ENCODE measurements around the gene RINT1.

The RINT1 gene

DNA sequence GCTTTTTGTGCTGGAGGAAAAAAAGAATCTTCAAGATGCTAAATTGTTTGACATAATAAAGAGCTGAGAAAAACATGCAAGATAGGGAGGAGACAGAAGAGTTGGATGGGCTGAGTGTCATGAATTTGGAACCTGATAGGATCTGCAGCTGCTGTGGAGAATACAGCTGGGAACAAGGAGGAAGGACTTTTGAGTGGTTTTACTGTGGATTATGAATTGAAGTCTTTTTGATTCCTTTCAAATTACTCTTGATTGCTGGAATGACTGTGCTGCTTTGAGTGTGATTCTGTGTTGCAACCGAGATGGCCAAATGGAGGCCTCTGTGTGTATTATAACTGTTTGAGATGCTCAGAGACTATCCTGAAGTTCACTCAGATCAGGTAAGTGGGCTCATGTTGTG is 45.2 kb downstream of the RINT1 start:
- no peak for DNase-seq (ENCODE audit: extremely low spot score)
- ChIA-PET POLR2A (interaction anchor here (1.3 kb wide), 1 partner anchor 45 kb away, joined by 3 read pairs; the partner anchor contains the start of gene RINT1), CTCF (no interaction called here)
- no peak for TF ChIP-seq ARNT (IDR thresholded peaks at IDR 0.05)
- TF ChIP-seq BHLHE40 (IDR thresholded peaks at IDR 0.05; ENCODE audit: borderline replicate concordance), result no peak
- no peak for TF ChIP-seq CTBP1 (IDR thresholded peaks at IDR 0.05; ENCODE audit: borderline replicate concordance)
- no peak for TF ChIP-seq SUZ12 (IDR thresholded peaks at IDR 0.05)
- TF ChIP-seq ZNF384 (IDR thresholded peaks at IDR 0.05), result no peak
- TF ChIP-seq, protein P1, sequence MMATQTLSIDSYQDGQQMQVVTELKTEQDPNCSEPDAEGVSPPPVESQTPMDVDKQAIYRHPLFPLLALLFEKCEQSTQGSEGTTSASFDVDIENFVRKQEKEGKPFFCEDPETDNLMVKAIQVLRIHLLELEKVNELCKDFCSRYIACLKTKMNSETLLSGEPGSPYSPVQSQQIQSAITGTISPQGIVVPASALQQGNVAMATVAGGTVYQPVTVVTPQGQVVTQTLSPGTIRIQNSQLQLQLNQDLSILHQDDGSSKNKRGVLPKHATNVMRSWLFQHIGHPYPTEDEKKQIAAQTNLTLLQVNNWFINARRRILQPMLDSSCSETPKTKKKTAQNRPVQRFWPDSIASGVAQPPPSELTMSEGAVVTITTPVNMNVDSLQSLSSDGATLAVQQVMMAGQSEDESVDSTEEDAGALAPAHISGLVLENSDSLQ (IDR thresholded peaks at IDR 0.05), result no peak
- TF ChIP-seq ELF4 (IDR thresholded peaks at IDR 0.05), result no peak
- TF ChIP-seq HDGF (IDR thresholded peaks at IDR 0.05; ENCODE audit: borderline replicate concordance), result no peak
- no peak for TF ChIP-seq FOXA1 (IDR thresholded peaks at IDR 0.05)
- TF ChIP-seq SP1 (IDR thresholded peaks at IDR 0.05), result no peak
- TF ChIP-seq L3MBTL2 (conservative IDR thresholded peaks at IDR 0.05), result no peak
- no peak for TF ChIP-seq LEF1 (IDR thresholded peaks at IDR 0.05; ENCODE audit: borderline replicate concordance)
- no peak for TF ChIP-seq FOXK2 (IDR thresholded peaks at IDR 0.05)
- no peak for TF ChIP-seq TARDBP (IDR thresholded peaks at IDR 0.05)
- no peak for TF ChIP-seq FOXM1 (IDR thresholded peaks at IDR 0.05; ENCODE audit: borderline replicate concordance)
- no peak for TF ChIP-seq NFRKB (IDR thresholded peaks at IDR 0.05)

- ChIA-PET POLR2A (no interaction called here), CTCF (no interaction called here)
- no peak for TF ChIP-seq NFRKB (IDR thresholded peaks at IDR 0.05)
- DNase-seq (ENCODE audit: extremely low spot score), result no peak
Observed at GRCh38 chr7:105578496-105578895, 46.5 kb downstream of the RINT1 start.

DNA sequence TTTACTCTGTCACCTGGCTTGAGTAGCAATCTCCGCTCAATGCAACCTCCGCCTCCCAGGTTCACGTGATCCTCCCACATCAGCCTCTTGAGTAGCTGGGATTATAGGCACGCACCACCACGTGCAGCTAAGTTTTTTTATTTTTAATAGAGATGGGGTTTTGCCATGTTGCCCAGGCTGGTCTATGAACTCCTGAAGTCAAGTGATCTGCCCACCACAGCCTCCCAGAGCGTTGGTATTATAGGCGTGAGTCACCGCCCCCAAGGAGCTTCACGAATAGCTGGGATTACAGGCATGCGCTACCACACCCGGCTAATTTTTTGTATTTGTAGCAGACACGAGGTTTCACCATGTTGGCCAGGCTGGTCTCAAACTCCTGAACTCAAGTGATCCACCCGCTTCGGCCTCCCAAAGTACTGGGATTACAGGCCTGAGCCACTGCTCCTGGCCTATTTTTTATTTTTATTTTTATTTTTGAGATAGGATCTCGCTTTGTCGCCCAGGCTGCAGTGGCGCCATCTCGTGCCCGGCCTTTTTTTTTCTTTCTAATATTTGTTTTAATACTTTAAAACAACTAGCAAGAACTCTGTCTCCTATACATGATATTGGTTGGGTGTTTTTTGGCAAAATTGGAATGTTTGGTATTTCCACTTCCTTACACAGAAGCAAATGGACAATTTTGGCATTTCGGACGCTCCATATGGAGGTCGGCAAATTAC is 48.2 kb downstream of the RINT1 start:
- CTCF ChIA-PET, result interaction anchor here (0.7 to 1.1 kb wide), 2 partner anchors 10 to 242 kb away, joined by 3 to 4 read pairs; no protein-coding TSS in a partner anchor
- TF ChIP-seq FOXA1 (IDR thresholded peaks at IDR 0.05) (no peak), L3MBTL2 (conservative IDR thresholded peaks at IDR 0.05) (peak; percentile 73)
- POLR2A ChIA-PET, result no interaction called here
- no peak for DNase-seq (ENCODE audit: extremely low spot score)

DNA sequence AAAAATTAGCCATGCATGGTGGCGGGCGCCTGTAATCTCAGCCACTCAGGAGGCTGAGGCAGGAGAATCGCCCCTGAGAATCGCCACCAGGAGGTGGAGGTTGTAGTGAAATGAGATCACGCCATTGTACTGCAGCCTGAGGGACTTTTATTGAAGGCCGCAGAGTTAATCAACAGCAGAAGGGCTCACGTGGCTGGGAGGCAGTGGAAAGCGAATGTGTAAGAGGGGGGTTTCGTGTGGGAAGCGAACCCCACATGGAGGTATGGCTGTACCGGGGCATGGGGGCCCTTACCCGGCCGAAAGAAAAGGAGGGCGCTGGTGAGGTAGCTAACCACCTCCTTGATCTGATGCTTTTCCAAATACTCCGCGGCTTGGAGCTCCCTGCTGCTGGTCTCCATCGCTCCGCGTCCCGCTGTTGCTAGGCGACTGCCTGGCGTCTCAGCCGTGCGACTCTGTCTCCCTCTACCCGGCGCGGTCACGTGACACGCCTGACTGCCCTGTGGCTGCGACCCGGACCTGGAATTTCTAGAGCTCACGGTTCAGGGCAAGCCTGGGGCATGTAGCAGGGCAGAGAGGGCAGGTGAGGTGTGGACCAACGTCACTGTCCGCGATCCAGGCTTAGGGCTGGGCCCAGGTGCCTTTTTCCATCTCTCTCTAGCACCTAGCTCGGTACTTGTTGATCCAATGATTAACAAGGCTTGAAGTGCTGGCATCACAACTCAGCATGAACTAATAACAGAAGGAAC is 49.2 kb downstream of the RINT1 start, which contains the start of gene EFCAB10:
Gene EFCAB10, minus strand, starts transcription at position 428 of the 746 bp plus-strand sequence. Its CDS starts 30 bp downstream, at position 398.
- CTCF ChIA-PET, result interaction anchor here (0.6 kb wide), 2 partner anchors 8 to 597 kb away, joined by 3 read pairs; no protein-coding TSS in a partner anchor
- DNase-seq (ENCODE audit: extremely low spot score), result peak; percentile 96
- POLR2A ChIA-PET, result interaction anchor here (0.5 to 1.2 kb wide), 4 partner anchors 11 to 120 kb away, joined by 3 to 4 read pairs (median 4); partner anchors contain the start of gene RINT1
- no peak for TF ChIP-seq LEF1 (IDR thresholded peaks at IDR 0.05; ENCODE audit: borderline replicate concordance)
- TF ChIP-seq L3MBTL2 (conservative IDR thresholded peaks at IDR 0.05), result peak; percentile 33

DNA sequence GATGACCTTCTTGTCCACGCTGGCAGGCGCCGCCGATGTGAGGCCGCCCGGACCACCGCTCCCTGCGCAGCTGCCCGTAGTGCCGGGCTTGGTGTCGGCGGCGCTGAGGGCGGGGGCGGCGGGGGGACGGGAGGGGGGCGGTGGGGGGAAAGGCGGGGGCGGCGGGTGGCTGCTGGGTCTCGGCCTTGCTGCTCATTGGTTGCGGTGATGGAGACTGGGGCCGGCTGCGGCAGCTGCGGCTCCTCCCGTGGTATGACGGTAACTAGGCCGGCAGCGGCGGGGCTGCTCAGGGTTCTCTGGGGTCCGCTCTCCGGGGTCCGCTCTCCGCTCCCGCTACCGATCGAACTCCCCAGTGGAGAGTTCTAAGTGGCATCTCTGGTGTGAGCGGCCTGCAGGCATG is 51.1 kb downstream of the RINT1 start:
- no peak for DNase-seq (ENCODE audit: extremely low spot score)
- CTCF ChIA-PET, result no interaction called here
- POLR2A ChIA-PET, result no interaction called here
- TF ChIP-seq SP1 (IDR thresholded peaks at IDR 0.05), result no peak
- no peak for TF ChIP-seq SUZ12 (IDR thresholded peaks at IDR 0.05)
- no peak for TF ChIP-seq FOXA1 (IDR thresholded peaks at IDR 0.05)
- TF ChIP-seq, protein P1 (IDR thresholded peaks at IDR 0.05), result no peak
- no peak for TF ChIP-seq ARNT (IDR thresholded peaks at IDR 0.05)
- TF ChIP-seq BHLHE40 (IDR thresholded peaks at IDR 0.05; ENCODE audit: borderline replicate concordance), result no peak
- TF ChIP-seq ZNF384 (IDR thresholded peaks at IDR 0.05), result no peak
- TF ChIP-seq HDGF (IDR thresholded peaks at IDR 0.05; ENCODE audit: borderline replicate concordance), result no peak
- TF ChIP-seq TARDBP (IDR thresholded peaks at IDR 0.05), result no peak
- TF ChIP-seq L3MBTL2 (conservative IDR thresholded peaks at IDR 0.05), result no peak
- no peak for TF ChIP-seq ELF4 (IDR thresholded peaks at IDR 0.05)
- no peak for TF ChIP-seq CTBP1 (IDR thresholded peaks at IDR 0.05; ENCODE audit: borderline replicate concordance)
- no peak for TF ChIP-seq LEF1 (IDR thresholded peaks at IDR 0.05; ENCODE audit: borderline replicate concordance)
- TF ChIP-seq FOXM1 (IDR thresholded peaks at IDR 0.05; ENCODE audit: borderline replicate concordance), result no peak
- TF ChIP-seq NFRKB (IDR thresholded peaks at IDR 0.05), result no peak
- no peak for TF ChIP-seq FOXK2 (IDR thresholded peaks at IDR 0.05)

DNA sequence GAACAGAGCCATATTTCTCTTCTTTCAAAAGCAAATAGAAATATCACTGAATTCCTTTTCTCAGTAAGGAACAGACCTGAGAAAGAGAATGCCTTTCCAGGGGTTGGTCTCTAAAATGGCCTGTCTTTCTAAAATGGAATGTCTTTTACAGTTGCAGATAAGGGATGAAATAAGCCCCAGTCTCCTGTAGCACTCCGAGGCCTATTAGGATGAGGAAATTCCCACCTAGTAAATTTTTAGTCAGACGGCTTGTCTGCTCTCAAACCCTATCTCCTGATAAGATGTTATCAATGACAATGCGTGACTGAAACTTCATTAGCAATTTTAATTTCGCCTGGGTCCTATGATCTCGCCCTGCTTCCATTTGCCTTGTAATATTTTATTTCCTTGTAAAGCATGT is 52.2 kb downstream of the RINT1 start:
- TF ChIP-seq HDGF (IDR thresholded peaks at IDR 0.05; ENCODE audit: borderline replicate concordance) (no peak), NFRKB (IDR thresholded peaks at IDR 0.05) (no peak), LEF1 (IDR thresholded peaks at IDR 0.05; ENCODE audit: borderline replicate concordance) (no peak), SUZ12 (IDR thresholded peaks at IDR 0.05) (no peak), BHLHE40 (IDR thresholded peaks at IDR 0.05; ENCODE audit: borderline replicate concordance) (no peak), ELF4 (IDR thresholded peaks at IDR 0.05) (no peak), ARNT (IDR thresholded peaks at IDR 0.05) (no peak)
- no peak for DNase-seq (ENCODE audit: extremely low spot score)
- POLR2A ChIA-PET, result no interaction called here
- CTCF ChIA-PET, result no interaction called here

Data from HEK293T (cell line).